ENCODE data around the gene SYCE3. TPM values are rescaled to one million over a fixed set of nuclear protein-coding genes. Genes with fewer than 3 reads are reported as not detected.

SYCE3 gene
- total RNA-seq, 4 donors from 2014 or later, result not detected

DNA sequence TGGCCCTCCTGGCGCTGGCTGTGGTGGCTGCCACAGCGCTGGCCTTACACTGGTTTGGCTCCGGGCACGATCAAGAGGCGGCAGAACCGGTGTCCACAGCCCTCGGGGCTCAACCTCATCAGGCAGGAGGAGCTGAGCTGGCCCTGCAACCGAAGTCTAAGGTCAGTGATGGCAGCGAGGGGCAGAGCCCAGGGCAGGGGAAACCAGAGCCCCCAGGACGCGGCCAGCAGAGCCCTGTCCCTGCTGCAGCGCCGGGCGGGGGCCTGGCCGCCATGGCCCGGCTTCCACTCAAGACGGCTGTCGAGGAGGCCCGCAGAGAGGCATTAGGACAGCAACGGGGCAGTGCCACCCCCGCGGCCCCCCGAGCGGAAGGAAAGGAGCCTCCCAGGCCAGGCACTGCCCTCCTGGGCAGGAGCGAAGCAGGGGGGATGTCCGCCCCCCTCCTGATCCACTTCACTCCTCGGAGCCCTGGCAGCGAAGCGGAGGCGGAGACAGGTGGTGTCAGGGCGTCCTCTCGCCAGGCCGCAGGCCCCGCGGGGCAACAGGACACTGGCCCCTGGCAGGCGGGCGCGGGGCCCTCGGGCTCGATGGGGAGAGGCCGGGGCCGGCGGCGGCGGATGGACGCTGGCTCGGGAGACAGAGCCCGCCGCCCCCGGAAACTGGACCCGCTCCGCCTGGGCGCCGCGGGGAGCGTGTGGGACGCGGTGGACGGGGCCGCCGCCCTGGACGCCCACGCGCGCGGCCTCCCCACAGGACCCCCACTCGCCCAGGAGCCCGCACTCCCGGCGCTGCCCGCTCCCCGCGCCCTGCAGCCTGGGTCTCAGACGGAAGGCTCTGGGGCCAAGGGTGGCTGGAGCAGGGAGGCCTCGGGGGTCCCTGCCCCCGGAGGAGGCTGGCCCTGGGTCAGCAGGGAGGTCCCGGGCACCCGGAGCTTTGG is 16.1 kb downstream of the SYCE3 start:
- DNase-seq (ENCODE audit: extremely low spot score), result no peak

DNA sequence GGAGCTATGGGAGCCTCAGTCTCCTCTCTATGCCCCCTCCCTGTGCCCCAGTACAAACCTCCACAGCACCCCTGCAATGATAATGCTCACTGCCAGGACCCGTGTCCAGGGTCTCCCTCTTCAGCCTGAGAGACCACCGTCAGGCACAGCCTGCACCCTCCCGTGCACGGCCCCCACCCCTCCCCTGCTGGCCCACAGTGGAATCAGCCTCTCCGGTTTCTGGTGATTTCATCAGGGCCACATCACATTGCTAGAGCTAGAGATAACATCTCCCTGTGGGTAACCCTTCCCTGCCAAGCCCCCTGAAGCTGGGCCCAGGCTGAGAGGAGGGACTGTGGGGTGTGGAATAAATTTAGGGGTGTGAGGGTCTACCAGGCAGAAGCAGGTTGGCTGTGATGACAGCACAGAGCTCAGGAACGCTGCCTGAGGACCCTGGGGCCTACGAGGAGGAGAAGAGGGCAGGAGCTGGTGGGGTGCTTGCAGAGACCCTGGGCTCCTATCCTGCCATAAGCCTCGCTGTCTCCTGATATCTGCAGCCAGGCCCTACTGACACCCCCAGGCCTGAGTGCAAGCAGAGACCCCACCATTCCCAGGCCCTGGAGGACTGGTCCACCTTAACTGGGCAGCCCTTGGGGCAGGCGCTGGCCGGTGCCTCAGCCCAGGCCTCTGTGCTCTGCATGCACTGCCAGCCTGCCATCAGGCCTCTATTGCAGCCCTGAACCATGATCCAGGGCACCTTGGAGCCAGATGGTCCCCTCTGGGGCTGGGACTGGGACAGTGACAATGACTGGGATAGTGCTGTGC is 17.0 kb downstream of the SYCE3 start, which contains the start of gene KLHDC7B:
Gene KLHDC7B (plus strand): TSS at position 378 of the 804 bp plus-strand sequence. CDS start 345 bp downstream, at position 723.
- no peak for DNase-seq (ENCODE audit: extremely low spot score)
- WGBS, result 52% methylated on average over 7 of the region's 10 CpGs

More for the DNA sequence above, 16.1 kb downstream of the SYCE3 start:
- WGBS, result 55% methylated on average over 58 of the region's 78 CpGs
- H3K4me3 ChIP-seq, result no peak overlapping the region
- intact Hi-C loops (cut with DNase I), result no loop called here
- H3K36me3 ChIP-seq, result no peaks in the 10 kb centered on the region
- H3K9me3 ChIP-seq, result no peaks in the 10 kb centered on the region
- H3K4me1 ChIP-seq, result peaks cover 17 to 37% (median 35%) of the 10 kb centered on the region in 4 donors
- TF ChIP-seq POLR2A (IDR thresholded peaks at IDR 0.05; ENCODE audit: low read depth) (no peak), EP300 (IDR thresholded peaks at IDR 0.05) (no peak), POLR2AphosphoS5 (IDR thresholded peaks at IDR 0.05) (no peak)
- TF ChIP-seq, protein P1, sequence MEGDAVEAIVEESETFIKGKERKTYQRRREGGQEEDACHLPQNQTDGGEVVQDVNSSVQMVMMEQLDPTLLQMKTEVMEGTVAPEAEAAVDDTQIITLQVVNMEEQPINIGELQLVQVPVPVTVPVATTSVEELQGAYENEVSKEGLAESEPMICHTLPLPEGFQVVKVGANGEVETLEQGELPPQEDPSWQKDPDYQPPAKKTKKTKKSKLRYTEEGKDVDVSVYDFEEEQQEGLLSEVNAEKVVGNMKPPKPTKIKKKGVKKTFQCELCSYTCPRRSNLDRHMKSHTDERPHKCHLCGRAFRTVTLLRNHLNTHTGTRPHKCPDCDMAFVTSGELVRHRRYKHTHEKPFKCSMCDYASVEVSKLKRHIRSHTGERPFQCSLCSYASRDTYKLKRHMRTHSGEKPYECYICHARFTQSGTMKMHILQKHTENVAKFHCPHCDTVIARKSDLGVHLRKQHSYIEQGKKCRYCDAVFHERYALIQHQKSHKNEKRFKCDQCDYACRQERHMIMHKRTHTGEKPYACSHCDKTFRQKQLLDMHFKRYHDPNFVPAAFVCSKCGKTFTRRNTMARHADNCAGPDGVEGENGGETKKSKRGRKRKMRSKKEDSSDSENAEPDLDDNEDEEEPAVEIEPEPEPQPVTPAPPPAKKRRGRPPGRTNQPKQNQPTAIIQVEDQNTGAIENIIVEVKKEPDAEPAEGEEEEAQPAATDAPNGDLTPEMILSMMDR (IDR thresholded peaks at IDR 0.05), result no peak
- no peak overlapping the region for H3K27ac ChIP-seq (replicated peaks in 1 of 4)
- H3K27me3 ChIP-seq, result peaks cover 9 to 84% (median 22%) of the 10 kb centered on the region in 4 donors

DNA sequence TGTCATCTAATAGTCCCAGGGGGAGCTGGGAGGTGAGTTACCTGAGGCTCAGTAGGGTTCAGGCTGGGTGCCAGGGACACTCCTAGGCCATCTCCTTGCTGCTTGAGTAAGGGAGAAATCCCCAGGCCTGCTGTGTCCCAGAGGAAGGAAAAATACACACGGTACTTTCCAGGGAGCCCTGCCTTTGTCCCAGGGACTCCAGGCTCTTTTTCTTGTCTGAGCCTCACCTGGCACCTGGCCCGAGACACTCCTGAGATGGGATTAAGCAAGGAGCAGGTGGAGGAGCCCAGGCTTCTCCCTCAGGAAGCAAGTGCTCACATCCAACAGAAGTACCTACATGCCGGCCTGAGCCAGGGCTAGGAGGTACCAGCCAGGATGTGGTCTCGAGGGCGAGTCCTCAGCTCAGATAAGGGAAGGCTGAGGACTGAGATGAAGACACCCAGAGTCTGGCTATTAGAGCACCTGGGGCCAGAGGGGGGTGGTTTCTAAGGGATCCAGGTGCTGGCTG is 17.9 kb downstream of the SYCE3 start:
- WGBS, result 70% methylated on average over 5 of the region's 5 CpGs
- H3K27ac ChIP-seq (replicated peaks in 1 of 4), result no peak overlapping the region
- peaks cover 9 to 66% (median 22%) of the 10 kb centered on the region in 4 donors for H3K27me3 ChIP-seq
- peak overlapping the region in 3 of 4 donors; percentile 30 to 48 (median 39) for H3K4me3 ChIP-seq
- no peak for DNase-seq (ENCODE audit: extremely low spot score)
- H3K36me3 ChIP-seq, result no peaks in the 10 kb centered on the region
- intact Hi-C loops (cut with DNase I), result loop anchor here (5.0 kb wide), 1 partner anchor 78 kb away; no protein-coding TSS in a partner anchor
- TF ChIP-seq POLR2A (IDR thresholded peaks at IDR 0.05; ENCODE audit: low read depth) (no peak), EP300 (IDR thresholded peaks at IDR 0.05) (no peak), POLR2AphosphoS5 (IDR thresholded peaks at IDR 0.05) (no peak)
- TF ChIP-seq, protein P1 (IDR thresholded peaks at IDR 0.05), result no peak
- H3K9me3 ChIP-seq, result no peaks in the 10 kb centered on the region
- peaks cover 17 to 41% (median 38%) of the 10 kb centered on the region in 4 donors for H3K4me1 ChIP-seq

More for the DNA sequence above, 17.0 kb downstream of the SYCE3 start, which contains the start of gene KLHDC7B:
- H3K4me1 ChIP-seq, result peaks cover 17 to 37% (median 35%) of the 10 kb centered on the region in 4 donors
- intact Hi-C loops (cut with DNase I), result no loop called here
- H3K27ac ChIP-seq (replicated peaks in 1 of 4), result no peak within 1 kb of the TSS
- peaks cover 9 to 75% (median 22%) of the 10 kb centered on the region in 4 donors for H3K27me3 ChIP-seq
- TF ChIP-seq EP300 (IDR thresholded peaks at IDR 0.05) (no peak), POLR2A (IDR thresholded peaks at IDR 0.05; ENCODE audit: low read depth) (no peak)
- H3K36me3 ChIP-seq, result no peaks in the 10 kb centered on the region
- no peaks in the 10 kb centered on the region for H3K9me3 ChIP-seq
- no peak within 1 kb of the TSS for H3K4me3 ChIP-seq

DNA sequence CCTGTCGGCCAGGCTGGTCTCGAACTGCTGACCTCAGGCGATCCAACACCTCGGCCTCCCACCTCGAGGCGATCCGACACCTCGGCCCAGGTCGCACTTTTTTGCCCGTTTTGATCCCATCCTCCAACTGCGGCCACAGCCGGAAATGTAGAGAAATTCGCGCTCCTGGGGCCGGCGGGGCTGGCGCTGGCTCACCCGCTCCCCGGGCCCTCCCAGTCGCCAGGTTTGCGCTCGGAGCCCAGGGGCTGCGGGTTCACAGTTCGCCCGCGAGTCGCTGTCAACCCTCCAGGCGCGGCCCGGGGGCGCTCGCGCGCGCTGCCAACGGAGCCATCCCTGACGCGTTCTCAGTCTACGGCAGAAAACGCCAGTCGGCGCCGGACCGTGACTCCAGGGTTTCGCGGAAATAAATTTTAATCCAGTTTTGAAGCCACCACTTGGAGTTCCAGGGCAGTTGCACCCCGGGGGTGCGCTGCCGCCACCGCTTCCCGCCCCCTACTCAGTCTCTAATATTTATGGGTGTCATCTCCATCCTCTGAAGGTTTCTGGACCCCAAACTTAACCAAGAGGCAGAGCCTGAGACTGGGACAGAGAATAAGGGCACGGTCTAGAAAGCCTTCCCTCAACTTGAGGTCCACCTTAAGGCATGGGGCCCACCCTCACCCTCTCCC is 18.5 kb downstream of the SYCE3 start:
- Histone ChIP-seq H3K36me3 (no peaks in the 10 kb centered on the region), H3K27ac (replicated peaks in 1 of 4) (peak overlapping the region in 1 of 4 donors; percentile 40), H3K27me3 (peaks cover 9 to 61% (median 22%) of the 10 kb centered on the region in 4 donors), H3K9me3 (no peaks in the 10 kb centered on the region), H3K4me1 (peaks cover 20 to 42% (median 41%) of the 10 kb centered on the region in 4 donors), H3K4me3 (peak overlapping the region; percentile 30 to 48 (median 35))
- TF ChIP-seq EP300 (IDR thresholded peaks at IDR 0.05) (no peak), POLR2A (IDR thresholded peaks at IDR 0.05; ENCODE audit: low read depth) (no peak), POLR2AphosphoS5 (IDR thresholded peaks at IDR 0.05) (peak in 1 of 2 donors; percentile 38)
- TF ChIP-seq, protein P1 (IDR thresholded peaks at IDR 0.05), result peak; percentile 37 to 55 (median 46)
- 6% methylated on average over 17 of the region's 52 CpGs for WGBS
- intact Hi-C loops (cut with DNase I), result loop anchor here (5.0 kb wide), 1 partner anchor 78 kb away; no protein-coding TSS in a partner anchor
- no peak for DNase-seq (ENCODE audit: extremely low spot score)
